ENCODE measurements around the gene COL6A2.

DNA sequence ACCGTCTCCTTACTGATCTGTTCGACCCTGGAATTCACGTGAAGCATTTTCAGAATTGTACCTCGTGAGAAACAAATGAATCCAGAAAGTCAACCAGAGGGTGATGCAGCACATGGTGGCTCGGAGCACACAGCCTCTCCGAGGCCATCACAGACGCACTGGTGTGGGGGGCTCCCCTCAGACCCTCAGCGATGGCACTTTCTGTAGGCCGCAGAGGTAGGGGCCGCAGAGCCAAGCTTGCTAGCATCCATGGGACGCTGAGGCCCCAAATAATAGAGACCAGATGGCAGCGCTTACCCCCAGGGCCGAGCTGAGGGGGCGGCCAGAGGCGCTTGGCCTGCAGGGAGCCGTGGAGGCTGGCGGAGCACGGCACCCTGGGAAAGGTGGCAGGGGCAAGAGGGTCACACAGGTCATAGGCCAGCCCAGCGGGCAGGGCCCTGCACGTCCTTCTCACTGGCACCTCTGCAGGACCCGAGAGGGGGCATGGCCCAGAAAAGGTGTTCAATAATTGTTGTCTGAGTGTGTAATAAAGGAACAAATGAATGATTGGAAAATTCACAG lies 28.1 kb upstream of the COL6A2 start:
- TF ChIP-seq, protein P1, sequence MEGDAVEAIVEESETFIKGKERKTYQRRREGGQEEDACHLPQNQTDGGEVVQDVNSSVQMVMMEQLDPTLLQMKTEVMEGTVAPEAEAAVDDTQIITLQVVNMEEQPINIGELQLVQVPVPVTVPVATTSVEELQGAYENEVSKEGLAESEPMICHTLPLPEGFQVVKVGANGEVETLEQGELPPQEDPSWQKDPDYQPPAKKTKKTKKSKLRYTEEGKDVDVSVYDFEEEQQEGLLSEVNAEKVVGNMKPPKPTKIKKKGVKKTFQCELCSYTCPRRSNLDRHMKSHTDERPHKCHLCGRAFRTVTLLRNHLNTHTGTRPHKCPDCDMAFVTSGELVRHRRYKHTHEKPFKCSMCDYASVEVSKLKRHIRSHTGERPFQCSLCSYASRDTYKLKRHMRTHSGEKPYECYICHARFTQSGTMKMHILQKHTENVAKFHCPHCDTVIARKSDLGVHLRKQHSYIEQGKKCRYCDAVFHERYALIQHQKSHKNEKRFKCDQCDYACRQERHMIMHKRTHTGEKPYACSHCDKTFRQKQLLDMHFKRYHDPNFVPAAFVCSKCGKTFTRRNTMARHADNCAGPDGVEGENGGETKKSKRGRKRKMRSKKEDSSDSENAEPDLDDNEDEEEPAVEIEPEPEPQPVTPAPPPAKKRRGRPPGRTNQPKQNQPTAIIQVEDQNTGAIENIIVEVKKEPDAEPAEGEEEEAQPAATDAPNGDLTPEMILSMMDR (IDR thresholded peaks at IDR 0.05): no peak
- TF ChIP-seq POLR2A (IDR thresholded peaks at IDR 0.05) (no peak), POLR2AphosphoS5 (IDR thresholded peaks at IDR 0.05; ENCODE audit: insufficient read depth in 1 of 2, low read depth in 1 of 2) (no peak)
